HG02571 (cell line): ENCODE data around the gene NARS2.

Experiments
- ATAC-seq: cut with Tn5 transposase; IDR thresholded peaks from one replicate; pipeline ENCODE4 v1.9.1; 2021; ENCODE audit warnings: mild to moderate bottlenecking, moderate library complexity; ENCODE audit not compliant: unreplicated experiment

The NARS2 gene

GRCh38 chr11:78417175-78417887 is 157.3 kb downstream of the NARS2 start, which contains the start of gene GAB2:
Gene GAB2, minus strand, starts transcription at chr11:78417820. Its CDS starts 100 bp downstream, at chr11:78417720.
- ATAC-seq = peak; percentile 5

- ATAC-seq = peak; percentile 52
Measured at GRCh38 chr11:78416285-78417174, 158.1 kb downstream of the NARS2 start.

- no peak for ATAC-seq
Measured at GRCh38 chr11:78415338-78415737, 159.3 kb downstream of the NARS2 start.

- no peak for ATAC-seq
Measured at GRCh38 chr11:78414321-78415051, 160.2 kb downstream of the NARS2 start.

- ATAC-seq = no peak
Measured at GRCh38 chr11:78408619-78409018, 166.0 kb downstream of the NARS2 start.

- ATAC-seq = no peak
Measured at GRCh38 chr11:78406568-78407196, 168.0 kb downstream of the NARS2 start.

GRCh38 chr11:78405805-78406204 is 168.9 kb downstream of the NARS2 start:
- ATAC-seq = no peak

GRCh38 chr11:78403781-78404180 is 170.9 kb downstream of the NARS2 start:
- ATAC-seq = no peak

- ATAC-seq = no peak
Measured at GRCh38 chr11:78402847-78403246, 171.8 kb downstream of the NARS2 start.

- no peak for ATAC-seq
Measured at GRCh38 chr11:78400702-78401101, 174.0 kb downstream of the NARS2 start.

- ATAC-seq = no peak
Measured at GRCh38 chr11:78400116-78400515, 174.5 kb downstream of the NARS2 start.

GRCh38 chr11:78399136-78399535 is 175.5 kb downstream of the NARS2 start:
- ATAC-seq = no peak

- no peak for ATAC-seq
Measured at GRCh38 chr11:78398715-78399114, 175.9 kb downstream of the NARS2 start.

GRCh38 chr11:78397398-78397797 is 177.3 kb downstream of the NARS2 start:
- ATAC-seq = no peak

GRCh38 chr11:78395597-78395996 is 179.1 kb downstream of the NARS2 start:
- no peak for ATAC-seq

GRCh38 chr11:78392854-78393253 is 181.8 kb downstream of the NARS2 start:
- ATAC-seq = no peak

GRCh38 chr11:78391424-78391823 is 183.2 kb downstream of the NARS2 start:
- ATAC-seq = no peak

- ATAC-seq = no peak
Measured at GRCh38 chr11:78390809-78391208, 183.9 kb downstream of the NARS2 start.

GRCh38 chr11:78386215-78386941 is 188.3 kb downstream of the NARS2 start:
- no peak for ATAC-seq
